Inflammatory macrophage treated with lipopolysaccharide for 1 hour (primary cell): ENCODE measurements around the gene JAZF1.
A peak's percentile ranks its signal among the peaks of the same experiment; 100 is the strongest.

Source experiments
- DNase-seq, 2 donors: peaks; one replicate each; pipeline ENCODE4 v3.0.0-alpha.2; 2020 to 2022

The JAZF1 gene

GRCh38 chr7:28191184-28191583 lies 10.6 kb upstream of the JAZF1 start:
- DNase-seq, result no peak

GRCh38 chr7:28190077-28190710 lies 9.6 kb upstream of the JAZF1 start:
- no peak for DNase-seq

DNA sequence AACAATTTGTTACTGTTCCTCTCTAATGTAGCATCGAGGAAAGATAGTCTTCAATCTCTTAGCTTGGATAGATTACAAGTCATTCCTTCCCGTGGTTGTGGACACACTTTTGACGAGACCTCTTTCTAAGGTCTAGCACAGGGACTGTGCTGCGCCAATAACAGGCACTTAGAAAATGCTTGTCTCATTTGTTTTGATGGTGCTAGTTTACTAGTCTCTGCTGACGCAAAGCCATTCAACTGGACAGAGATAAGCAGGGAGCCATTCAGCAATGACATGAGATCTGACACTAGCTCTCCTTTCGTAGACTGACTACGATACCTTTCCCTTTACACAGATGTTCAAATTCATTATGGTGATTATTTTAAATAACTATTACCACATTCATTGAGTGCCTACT lies 6.4 kb upstream of the JAZF1 start:
- DNase-seq, result no peak

GRCh38 chr7:28183627-28184026 lies 3.0 kb upstream of the JAZF1 start:
- no peak for DNase-seq

- no peak for DNase-seq
Observed at GRCh38 chr7:28182071-28182471, 1.5 kb upstream of the JAZF1 start.

- no peak for DNase-seq
Observed at GRCh38 chr7:28181416-28181815, 821 bp upstream of the JAZF1 start.

GRCh38 chr7:28180031-28180363 lies 598 bp downstream of the JAZF1 start:
- DNase-seq, result no peak

DNA sequence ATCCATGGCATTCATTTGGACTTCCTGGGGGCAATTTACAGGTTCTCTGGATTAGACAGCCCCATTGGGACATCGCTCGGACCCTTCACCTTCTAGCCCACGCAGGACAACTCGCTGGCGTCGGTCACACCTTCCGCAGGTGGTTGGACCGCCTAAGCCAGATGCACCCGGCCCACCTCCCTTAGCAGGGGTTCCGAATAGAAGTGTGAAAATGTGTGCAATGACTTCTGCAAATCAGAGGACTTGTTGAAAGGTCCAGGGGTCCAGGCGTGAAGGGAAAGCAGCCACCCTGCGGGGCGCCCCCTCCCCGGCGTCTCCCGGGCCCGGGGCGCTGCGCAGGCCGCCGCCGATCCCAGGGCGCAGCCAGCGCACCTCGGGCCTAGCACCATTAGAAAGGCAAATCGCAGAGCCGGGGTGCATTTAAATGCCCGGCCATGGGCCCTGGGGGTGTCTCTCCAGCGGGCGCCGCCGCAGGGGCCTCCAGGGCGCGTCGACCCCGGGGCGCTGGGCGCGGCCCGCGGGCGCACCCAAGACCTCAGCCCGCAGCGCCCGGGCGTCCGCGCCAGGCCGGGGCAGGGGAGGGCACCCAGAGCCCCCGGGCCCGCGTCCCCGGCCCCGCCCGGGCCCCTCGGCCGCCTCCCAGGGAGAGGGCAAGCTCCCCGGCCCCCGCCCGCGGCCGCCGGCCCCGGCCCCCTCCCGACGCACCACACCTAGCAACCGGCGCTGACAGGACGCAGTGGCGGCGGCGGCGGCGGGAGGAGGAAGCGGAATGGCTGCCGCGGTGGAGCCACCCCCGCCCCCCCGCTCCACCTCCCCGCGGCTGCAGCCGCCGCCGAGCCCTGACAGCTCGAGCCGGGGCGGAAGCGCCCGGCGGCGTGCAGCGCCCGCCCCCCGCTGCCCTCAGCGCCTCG lies 1.2 kb downstream of the JAZF1 start:
- DNase-seq, result peak; percentile 63 to 67

GRCh38 chr7:28178599-28178998 lies 2.0 kb downstream of the JAZF1 start:
- DNase-seq, result peak in 1 of 2 donors; percentile 31

DNA sequence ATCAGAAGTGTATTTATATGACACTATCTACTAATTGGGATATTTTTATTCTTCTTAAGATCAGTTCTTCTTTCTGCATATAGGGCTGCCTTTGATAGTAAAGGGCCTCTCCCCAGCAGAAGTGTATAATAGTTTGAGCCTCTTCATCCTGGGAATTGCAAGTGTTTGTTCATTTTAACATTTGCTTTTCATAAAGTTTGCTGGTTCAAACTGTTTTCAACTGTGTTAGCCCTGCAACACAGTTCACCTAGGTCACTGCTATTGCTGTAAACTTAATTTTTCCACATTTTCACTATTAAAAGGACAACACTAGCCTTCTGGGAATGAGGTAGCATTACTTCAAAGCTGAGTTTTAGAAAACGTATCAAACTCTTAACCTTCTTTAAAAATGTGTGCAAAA lies 2.8 kb downstream of the JAZF1 start:
- DNase-seq, result no peak

DNA sequence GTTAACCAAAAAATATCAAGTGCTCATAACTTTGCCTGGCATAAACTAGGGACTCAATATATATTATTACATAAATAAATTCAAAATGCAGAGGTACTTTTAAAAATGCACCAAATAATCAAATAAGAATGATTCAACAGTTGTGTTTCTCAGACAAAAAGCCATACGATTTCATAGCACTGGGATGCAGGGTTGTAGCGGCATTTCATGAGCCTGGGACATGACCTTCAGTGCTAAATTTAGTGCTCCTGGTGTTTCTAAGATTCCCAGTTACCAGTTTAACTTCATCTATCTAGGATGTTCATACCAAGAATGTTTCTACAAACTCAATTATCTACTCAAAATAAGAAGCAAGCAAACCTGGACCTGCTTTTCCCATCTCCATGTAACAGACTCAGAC lies 4.0 kb downstream of the JAZF1 start:
- DNase-seq, result no peak

GRCh38 chr7:28176174-28176573 lies 4.4 kb downstream of the JAZF1 start:
- DNase-seq, result no peak

DNA sequence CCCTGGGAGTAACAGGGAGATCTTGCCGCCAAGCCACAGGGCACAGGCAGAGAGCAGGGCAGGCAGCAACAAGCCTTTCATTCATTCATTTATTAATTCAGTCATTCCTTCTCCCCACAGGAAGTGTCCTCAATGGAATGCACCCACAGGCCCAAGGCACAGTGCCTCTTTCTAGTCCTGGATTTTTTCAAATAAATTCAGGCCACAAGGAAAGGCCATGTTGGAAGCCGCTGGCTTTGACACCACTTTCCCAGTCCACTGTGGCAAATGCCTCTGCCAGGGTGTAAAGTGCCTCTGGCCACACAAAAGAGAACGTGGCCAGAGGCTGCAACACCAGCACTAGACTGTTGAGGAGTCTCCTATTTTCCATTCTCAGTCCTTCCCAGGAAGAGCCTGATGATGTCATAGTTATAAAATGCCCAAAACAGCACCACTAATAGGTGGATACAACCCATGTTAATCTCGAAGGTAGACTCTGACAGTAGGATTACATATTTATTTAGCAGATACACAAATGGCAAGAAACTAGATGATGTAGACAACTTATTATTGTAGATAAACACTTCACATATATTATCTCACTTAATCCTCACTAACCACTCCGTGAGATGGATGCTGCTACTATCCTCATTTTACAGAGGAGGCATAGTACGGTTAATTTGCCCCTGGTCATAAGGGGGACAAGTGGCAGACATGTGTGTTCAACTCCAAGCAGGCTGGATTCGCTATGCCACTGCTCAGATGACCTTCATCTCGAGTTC lies 5.5 kb downstream of the JAZF1 start:
- DNase-seq, result no peak

- DNase-seq, result no peak
Observed at GRCh38 chr7:28174442-28174841, 6.2 kb downstream of the JAZF1 start.

DNA sequence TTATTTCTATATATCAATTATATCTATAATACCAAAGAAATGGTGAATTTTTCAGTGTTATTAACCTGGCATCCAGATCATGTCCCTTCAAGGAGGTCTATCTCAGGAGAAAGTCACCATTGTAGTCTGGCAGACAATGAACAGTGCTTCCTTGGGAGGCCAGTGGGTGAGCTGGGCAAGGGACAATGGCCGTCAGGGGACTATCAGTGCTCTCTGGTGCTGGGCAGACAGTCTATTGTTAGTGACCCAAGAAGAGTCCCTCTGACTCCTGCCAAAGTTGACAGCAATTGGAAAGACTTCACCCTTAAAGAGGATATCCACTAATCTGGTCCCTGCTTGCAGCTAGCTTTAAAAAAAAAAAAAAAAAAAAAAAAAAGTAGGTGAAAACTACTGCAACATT lies 7.1 kb downstream of the JAZF1 start:
- DNase-seq, result no peak

DNA sequence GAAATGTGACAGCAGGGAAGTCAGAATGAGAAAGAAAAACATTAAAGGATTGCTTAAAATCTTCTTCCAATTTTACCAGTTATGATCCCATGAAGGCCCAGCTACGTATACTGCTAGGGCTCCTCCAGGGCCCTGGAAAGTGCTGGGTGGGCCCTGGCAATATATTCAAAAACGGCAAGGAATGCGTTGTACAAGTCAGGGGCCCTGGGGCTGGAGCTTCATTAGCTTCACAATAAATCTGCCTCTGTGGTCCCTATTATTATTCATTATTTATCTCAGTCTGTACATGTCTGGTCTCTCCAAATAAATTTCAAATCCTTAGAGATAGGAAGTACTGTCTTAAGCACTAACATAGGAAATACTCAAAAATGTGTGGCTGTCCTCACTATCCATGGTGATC lies 7.6 kb downstream of the JAZF1 start:
- DNase-seq, result no peak

DNA sequence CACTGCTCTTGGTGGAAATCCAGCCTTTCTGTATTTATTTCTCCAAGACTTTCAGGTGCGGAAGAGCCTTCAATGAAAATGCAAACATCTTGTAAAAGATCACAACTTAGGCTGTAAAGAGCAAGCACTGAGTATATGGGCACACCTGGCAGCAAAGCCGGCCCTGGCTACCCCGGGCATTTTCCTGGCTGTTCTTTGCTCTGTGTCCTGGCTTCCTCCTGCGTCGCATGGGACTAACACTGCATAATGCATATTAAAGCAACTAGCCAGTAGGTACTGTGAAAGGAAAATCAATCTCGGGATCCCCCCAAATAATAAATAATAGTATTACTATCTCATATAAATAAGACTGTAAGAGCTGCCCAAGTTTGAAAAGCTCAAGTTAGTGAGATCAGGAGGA lies 9.9 kb downstream of the JAZF1 start:
- no peak for DNase-seq

DNA sequence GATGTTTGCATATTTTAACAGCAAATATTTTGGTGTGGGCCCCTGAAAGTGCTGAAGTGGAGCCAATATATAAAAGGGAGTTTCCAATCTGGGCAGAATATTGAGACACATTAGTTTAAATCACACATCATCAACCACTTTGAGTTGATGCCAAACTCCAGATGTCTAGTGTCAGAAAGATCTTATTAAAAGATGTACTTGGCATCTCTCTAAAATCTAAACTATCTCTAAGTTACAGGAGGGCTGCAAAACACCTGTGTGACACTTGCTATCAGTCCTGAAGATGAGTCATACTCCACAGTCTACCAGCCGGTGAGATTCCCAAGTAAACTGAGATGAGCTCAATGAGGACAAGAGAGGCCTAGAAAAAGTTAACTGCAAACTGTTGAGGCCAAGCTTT lies 11.4 kb downstream of the JAZF1 start:
- no peak for DNase-seq

- DNase-seq, result no peak
Observed at GRCh38 chr7:28168393-28169158, 12.0 kb downstream of the JAZF1 start.

GRCh38 chr7:28166982-28167715 lies 13.4 kb downstream of the JAZF1 start:
- no peak for DNase-seq

DNA sequence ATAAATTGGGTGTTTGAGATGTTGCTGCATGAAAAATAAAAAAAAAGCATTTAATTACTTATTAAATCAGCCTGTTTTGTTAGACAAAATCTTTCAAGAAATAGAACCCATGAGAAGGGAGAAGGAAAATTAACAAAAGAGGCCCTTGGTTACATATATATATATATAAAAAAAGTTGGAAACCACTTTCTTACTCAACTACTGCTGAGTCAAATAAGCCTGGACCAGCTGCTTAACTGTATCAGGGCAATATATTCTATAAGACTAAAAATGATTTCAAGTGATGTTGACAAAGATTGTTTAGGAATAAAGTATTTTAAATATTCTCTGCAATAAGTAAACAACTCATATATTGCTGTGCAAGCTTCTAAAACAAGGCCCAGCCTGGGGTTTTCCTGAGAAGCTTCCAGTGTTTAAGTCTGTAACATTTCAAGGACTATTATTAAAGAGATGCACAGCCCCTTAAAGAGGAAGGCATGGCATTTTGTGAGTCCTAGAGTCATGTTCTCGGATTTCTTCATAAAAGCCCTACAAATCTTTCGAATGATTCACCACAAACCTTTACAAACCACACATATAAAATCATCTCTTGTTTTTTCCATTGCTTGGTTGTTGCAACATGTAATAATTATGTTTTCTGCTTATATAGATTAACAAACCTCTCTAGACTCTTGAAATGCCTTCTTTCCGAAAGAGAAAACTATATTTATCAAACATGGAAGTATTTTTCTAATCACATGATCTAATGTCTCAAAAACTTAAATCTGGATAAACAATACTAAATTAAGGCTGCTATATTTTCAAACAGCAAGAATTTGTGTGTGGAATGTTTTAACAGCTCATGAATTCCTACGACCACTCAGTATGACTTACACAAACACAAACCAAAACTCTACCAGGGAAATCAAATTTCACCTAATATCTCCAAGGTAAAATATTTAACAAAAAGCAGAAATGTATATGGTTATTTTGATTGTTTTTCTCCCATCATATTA lies 14.3 kb downstream of the JAZF1 start:
- peak in 1 of 2 donors; percentile 49 for DNase-seq
